CD4-positive, alpha-beta T cell (primary cell): ENCODE results near the gene MIDN. TPM values are rescaled to one million over a fixed set of nuclear protein-coding genes. Genes with fewer than 3 reads are reported as not detected.

Experiments used
- ATAC-seq: fragments of 200-7000 bp; cut with Tn5 transposase; one replicate; pipeline ENCODE4 v1.10.0; 2022; ENCODE audit warnings: mild to moderate bottlenecking; ENCODE audit not compliant: poor library complexity
- CTCF ChIA-PET: fragments of 350-600 bp; sonication (Branson Sonifier 250); formaldehyde crosslinking; loops from one replicate; lab custom pipeline; 2021; ENCODE audit warnings: antibody characterized with exemption, inconsistent platforms; lab: Charles Lee
- POLR2A ChIA-PET: fragments of 350-600 bp; sonication (Branson Sonifier 250); formaldehyde crosslinking; loops from one replicate; lab custom pipeline; 2021; ENCODE audit warnings: antibody characterized with exemption, inconsistent platforms; lab: Charles Lee
- DNase-seq, 14 experiments: peaks; one replicate each; pipeline ENCODE4 v3.0.0-alpha.2; 2013 to 2020; ENCODE audit warnings: mixed read lengths in 2 of 14
- H3K27ac ChIP-seq, 2 donors: one replicate each; pipeline versions ENCODE4 v1.5.1 to v1.7.0; 2013; ENCODE audit warnings: low read length in 2 of 2, low read depth in 1 of 2, mild to moderate bottlenecking in 1 of 2
- H3K27me3 ChIP-seq, 2 experiments: 1 replicate in 1 of 2; 2 replicates in 1 of 2; pipeline versions ENCODE4 v1.6.1 to v1.7.0; 2013; ENCODE audit warnings: low read length in 2 of 2, control low read depth in 1 of 2, mild to moderate bottlenecking in 1 of 2, moderate library complexity in 1 of 2; ENCODE audit not compliant: insufficient read depth in 2 of 2, control insufficient read depth in 1 of 2
- H3K36me3 ChIP-seq: one replicate; pipeline ENCODE4 v1.6.1; 2013; ENCODE audit warnings: low read length, control low read depth; ENCODE audit not compliant: insufficient read depth
- H3K4me1 ChIP-seq: one replicate; pipeline ENCODE4 v1.6.1; 2013; ENCODE audit warnings: low read length, control low read depth; ENCODE audit not compliant: insufficient read depth
- H3K4me3 ChIP-seq: one replicate; pipeline ENCODE4 v1.5.1; 2013; ENCODE audit warnings: mild to moderate bottlenecking, low read length, moderate library complexity
- H3K9me3 ChIP-seq, 2 experiments: 1 replicate in 1 of 2; 2 replicates in 1 of 2; pipeline versions ENCODE4 v1.6.1 to v1.7.0; 2013; ENCODE audit warnings: low read length in 2 of 2, mild to moderate bottlenecking in 2 of 2, control low read depth in 1 of 2, moderate library complexity in 1 of 2; ENCODE audit not compliant: control insufficient read depth in 1 of 2, insufficient read depth in 1 of 2
- H3K27ac Mint-ChIP-seq: one replicate; pipeline ENCODE4 v1.8.0; 2020; ENCODE audit warnings: mixed read lengths
- H3K27me3 Mint-ChIP-seq: one replicate; pipeline ENCODE4 v1.8.0; 2021; ENCODE audit warnings: mixed read lengths
- H3K36me3 Mint-ChIP-seq: one replicate; pipeline ENCODE4 v1.8.0; 2021; ENCODE audit warnings: low read depth, mixed read lengths
- H3K4me1 Mint-ChIP-seq: one replicate; pipeline ENCODE4 v1.8.0; 2021; ENCODE audit warnings: low read depth, mixed read lengths
- H3K4me3 Mint-ChIP-seq: one replicate; pipeline ENCODE4 v1.8.0; 2020; ENCODE audit warnings: mild to moderate bottlenecking, mixed read lengths
- H3K9me3 Mint-ChIP-seq: one replicate; pipeline ENCODE4 v1.8.0; 2020; ENCODE audit warnings: mixed read lengths
- CTCF ChIP-seq: fragments of 200-600 bp; IDR thresholded peaks from one replicate; pipeline ENCODE4 v1.8.0; 2022; ENCODE audit warnings: antibody characterized with exemption, mild to moderate bottlenecking
- intact Hi-C, 2 experiments: fragments of 100-400 bp; cut with DNase I in 1 of 2; cut with micrococcal nuclease in 1 of 2; formaldehyde crosslinking; loops; one replicate each; pipeline versions ENCODE4 v1.15.1 to v1.9.0; 2023 to 2025; cut with DNase I, micrococcal nuclease
- total RNA-seq, 174 experiments: library from RNA in 2 of 174; stranded (reverse) in 2 of 174; gene quantifications; one replicate each; pipeline ENCODE4 v1.2.3 and lab custom pipeline; 2021 to 2026

MIDN gene
- total RNA-seq, 2 experiments from 2014 or later, result 214 to 228 TPM

GRCh38 chr19:1241417-1242095 lies 6.8 kb upstream of the MIDN start, which contains the start of gene ATP5F1D:
Gene ATP5F1D, plus strand, starts transcription at chr19:1241751. Its CDS starts 100 bp downstream, at chr19:1241851.
- no peak for TF ChIP-seq CTCF
- DNase-seq (peak; percentile 82 to 96 (median 92)), ATAC-seq (peak; percentile 63)
- Histone ChIP-seq H3K4me1 (peaks cover 78% of the 10 kb centered on the region), H3K9me3 (peaks cover 0 to 4% of the 10 kb centered on the region in 2 experiments), H3K27me3 (peaks cover 6% of the 10 kb centered on the region in 2 experiments), H3K27ac (peak within 1 kb of the TSS in 1 of 2 donors; percentile 25), H3K4me3 (peak within 1 kb of the TSS; percentile 53), H3K36me3 (peaks cover 7% of the 10 kb centered on the region)
- peak within 1 kb of the TSS; percentile 91 for H3K4me3 Mint-ChIP-seq
- POLR2A ChIA-PET, result interaction anchor here (1.5 to 7.9 kb wide), 3 partner anchors 26 to 128 kb away, joined by 4 to 476 read pairs (median 8); partner anchors contain the start of genes CIRBP and FAM174C
- H3K36me3 Mint-ChIP-seq, result peaks cover 4% of the 10 kb centered on the region
- intact Hi-C loops, result loop anchor here in 1 of 2 experiments (5.0 to 10.0 kb wide), 3 partner anchors 49 to 447 kb away; partner anchors contain the start of genes CNN2, PTBP1, RNU6-2 and TMEM259
- peak within 1 kb of the TSS; percentile 89 for H3K27ac Mint-ChIP-seq
- peaks cover 31% of the 10 kb centered on the region for H3K4me1 Mint-ChIP-seq
- H3K27me3 Mint-ChIP-seq, result peaks cover 13% of the 10 kb centered on the region
- no peaks in the 10 kb centered on the region for H3K9me3 Mint-ChIP-seq
- CTCF ChIA-PET, result interaction anchor here (1.0 to 1.9 kb wide), 5 partner anchors 25 to 321 kb away, joined by 3 to 7 read pairs (median 3); no protein-coding TSS in a partner anchor

DNA sequence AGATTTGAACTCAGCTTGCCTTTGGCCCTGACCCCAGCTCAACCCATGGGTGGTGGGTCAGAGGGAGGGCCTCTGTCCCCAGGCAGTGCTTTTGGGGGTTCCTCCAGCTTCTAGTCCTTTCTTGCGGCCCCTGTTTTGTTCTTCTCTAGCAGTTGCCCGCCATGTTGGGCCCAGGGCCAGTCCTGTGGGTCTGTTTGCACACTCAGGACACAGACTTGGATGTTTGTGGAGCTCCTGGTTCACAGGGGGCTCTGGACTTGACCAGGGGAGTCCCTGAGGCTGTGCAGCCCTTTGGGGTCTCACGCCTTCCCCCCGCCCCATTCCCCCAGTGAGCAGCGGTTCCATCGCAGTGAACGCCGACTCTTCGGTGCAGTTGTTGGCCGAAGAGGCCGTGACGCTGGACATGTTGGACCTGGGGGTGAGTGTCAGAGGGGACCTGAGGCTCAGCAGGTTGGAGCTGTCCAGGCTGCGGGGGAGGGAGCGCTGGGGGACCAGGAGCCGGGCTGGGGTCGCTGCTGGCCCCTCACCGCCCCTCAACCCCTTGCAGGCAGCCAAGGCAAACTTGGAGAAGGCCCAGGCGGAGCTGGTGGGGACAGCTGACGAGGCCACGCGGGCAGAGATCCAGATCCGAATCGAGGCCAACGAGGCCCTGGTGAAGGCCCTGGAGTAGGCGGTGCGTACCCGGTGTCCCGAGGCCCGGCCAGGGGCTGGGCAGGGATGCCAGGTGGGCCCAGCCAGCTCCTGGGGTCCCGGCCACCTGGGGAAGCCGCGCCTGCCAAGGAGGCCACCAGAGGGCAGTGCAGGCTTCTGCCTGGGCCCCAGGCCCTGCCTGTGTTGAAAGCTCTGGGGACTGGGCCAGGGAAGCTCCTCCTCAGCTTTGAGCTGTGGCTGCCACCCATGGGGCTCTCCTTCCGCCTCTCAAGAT lies 4.4 kb upstream of the MIDN start:
- H3K4me3 Mint-ChIP-seq, result peak overlapping the region; percentile 84
- peaks cover 4% of the 10 kb centered on the region for H3K36me3 Mint-ChIP-seq
- Histone ChIP-seq H3K36me3 (peaks cover 7% of the 10 kb centered on the region), H3K9me3 (no peaks in the 10 kb centered on the region), H3K27ac (no peak overlapping the region), H3K4me3 (no peak overlapping the region), H3K27me3 (no peaks in the 10 kb centered on the region), H3K4me1 (peaks cover 71% of the 10 kb centered on the region)
- ATAC-seq (peak; percentile 45), DNase-seq (peak; percentile 79 to 92 (median 86))
- peaks cover 4% of the 10 kb centered on the region for H3K27me3 Mint-ChIP-seq
- no peaks in the 10 kb centered on the region for H3K9me3 Mint-ChIP-seq
- peaks cover 22% of the 10 kb centered on the region for H3K4me1 Mint-ChIP-seq
- ChIA-PET CTCF (interaction anchor here (0.6 to 3.1 kb wide), 30 partner anchors 9 to 248 kb away, joined by 3 to 255 read pairs (median 6); partner anchors contain the start of genes ABCA7, ARHGAP45, CIRBP and CNN2), POLR2A (interaction anchor here (0.6 to 7.9 kb wide), 9 partner anchors 9 to 447 kb away, joined by 3 to 476 read pairs (median 16); partner anchors contain the start of genes ARHGAP45, CIRBP, FAM174C and GPX4)
- peak overlapping the region; percentile 82 for H3K27ac Mint-ChIP-seq
- intact Hi-C loops, result loop anchor here (1.0 to 10.0 kb wide), 5 partner anchors 22 to 449 kb away; partner anchors contain the start of genes CNN2 (in 1 of the 2), PTBP1 (in 1 of the 2), RNU6-2 (in 1 of the 2) and TMEM259 (in 1 of the 2)
- peak; percentile 85 for TF ChIP-seq CTCF
